ENCODE measurements around the gene STXBP5L. TPM values are rescaled to one million over a fixed set of nuclear protein-coding genes. Genes with fewer than 3 reads are reported as not detected.

Gene STXBP5L
- total RNA-seq, 1 donor from 2014 or later: 2.1 TPM

DNA sequence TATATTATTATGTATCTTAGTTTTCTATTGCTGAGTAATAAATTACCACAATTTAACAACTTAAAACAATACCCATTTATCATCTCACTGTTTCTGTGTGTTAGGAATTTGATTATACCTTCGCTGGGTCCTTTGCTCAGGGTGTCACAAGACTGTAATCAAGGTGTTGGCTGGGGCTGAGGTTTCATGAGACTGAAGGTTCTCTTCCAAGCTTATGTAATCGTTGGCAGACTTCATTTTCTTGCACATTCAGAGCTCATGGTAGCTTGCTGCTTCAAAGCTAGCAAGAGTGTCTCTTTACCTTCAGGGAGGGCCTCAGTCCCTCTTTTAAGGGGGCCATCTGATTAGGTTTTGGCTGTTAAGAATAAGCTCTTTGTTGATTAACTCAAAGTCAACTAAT lies 344.7 kb downstream of the STXBP5L start:
- no peak overlapping the region for H3K4me3 ChIP-seq (ENCODE audit: insufficient read depth, low read depth, low read length)
- H3K9me3 Mint-ChIP-seq (ENCODE audit: unreplicated experiment): peaks cover 3% of the 10 kb centered on the region
- no peaks in the 10 kb centered on the region for H3K9me3 ChIP-seq (ENCODE audit: insufficient read depth, low read depth, low read length)
- H3K4me2 ChIP-seq (ENCODE audit: low read length): no peak overlapping the region
- H3K27me3 Mint-ChIP-seq (ENCODE audit: low read depth, unreplicated experiment): no peaks in the 10 kb centered on the region
- H4K20me1 ChIP-seq (ENCODE audit: insufficient read depth, low read length): no peaks in the 10 kb centered on the region
- H3K27me3 ChIP-seq (ENCODE audit: insufficient read depth, low read length): no peaks in the 10 kb centered on the region
- no peak overlapping the region for H3K27ac ChIP-seq (ENCODE audit: low read depth, low read length)
- no peak overlapping the region for H3K4me3 Mint-ChIP-seq (ENCODE audit: unreplicated experiment)
- no peak overlapping the region for H3K9ac ChIP-seq (ENCODE audit: low read length)
- DNase-seq (ENCODE audit: low read depth) (no peak), FAIRE-seq (no peak)
- no peak overlapping the region for H2AFZ ChIP-seq (ENCODE audit: low read depth, low read length)
- H3K36me3 Mint-ChIP-seq (ENCODE audit: low read depth, unreplicated experiment): no peaks in the 10 kb centered on the region
- TF ChIP-seq, protein P1, sequence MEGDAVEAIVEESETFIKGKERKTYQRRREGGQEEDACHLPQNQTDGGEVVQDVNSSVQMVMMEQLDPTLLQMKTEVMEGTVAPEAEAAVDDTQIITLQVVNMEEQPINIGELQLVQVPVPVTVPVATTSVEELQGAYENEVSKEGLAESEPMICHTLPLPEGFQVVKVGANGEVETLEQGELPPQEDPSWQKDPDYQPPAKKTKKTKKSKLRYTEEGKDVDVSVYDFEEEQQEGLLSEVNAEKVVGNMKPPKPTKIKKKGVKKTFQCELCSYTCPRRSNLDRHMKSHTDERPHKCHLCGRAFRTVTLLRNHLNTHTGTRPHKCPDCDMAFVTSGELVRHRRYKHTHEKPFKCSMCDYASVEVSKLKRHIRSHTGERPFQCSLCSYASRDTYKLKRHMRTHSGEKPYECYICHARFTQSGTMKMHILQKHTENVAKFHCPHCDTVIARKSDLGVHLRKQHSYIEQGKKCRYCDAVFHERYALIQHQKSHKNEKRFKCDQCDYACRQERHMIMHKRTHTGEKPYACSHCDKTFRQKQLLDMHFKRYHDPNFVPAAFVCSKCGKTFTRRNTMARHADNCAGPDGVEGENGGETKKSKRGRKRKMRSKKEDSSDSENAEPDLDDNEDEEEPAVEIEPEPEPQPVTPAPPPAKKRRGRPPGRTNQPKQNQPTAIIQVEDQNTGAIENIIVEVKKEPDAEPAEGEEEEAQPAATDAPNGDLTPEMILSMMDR (IDR thresholded peaks at IDR 0.05; ENCODE audit: insufficient read depth, low read depth, low read length): no peak
- TF ChIP-seq EZH2 (IDR thresholded peaks at IDR 0.05; ENCODE audit: insufficient read depth, low read length): no peak
- no peak overlapping the region for H3K27ac Mint-ChIP-seq (ENCODE audit: unreplicated experiment)
- H3K4me1 ChIP-seq (ENCODE audit: insufficient read depth, low read length): no peaks in the 10 kb centered on the region
- H3K4me1 Mint-ChIP-seq (ENCODE audit: low read depth, unreplicated experiment): no peaks in the 10 kb centered on the region
- H3K36me3 ChIP-seq (ENCODE audit: insufficient read depth, low read length): no peaks in the 10 kb centered on the region
- no peaks in the 10 kb centered on the region for H3K79me2 ChIP-seq (ENCODE audit: insufficient read depth, low read length)

DNA sequence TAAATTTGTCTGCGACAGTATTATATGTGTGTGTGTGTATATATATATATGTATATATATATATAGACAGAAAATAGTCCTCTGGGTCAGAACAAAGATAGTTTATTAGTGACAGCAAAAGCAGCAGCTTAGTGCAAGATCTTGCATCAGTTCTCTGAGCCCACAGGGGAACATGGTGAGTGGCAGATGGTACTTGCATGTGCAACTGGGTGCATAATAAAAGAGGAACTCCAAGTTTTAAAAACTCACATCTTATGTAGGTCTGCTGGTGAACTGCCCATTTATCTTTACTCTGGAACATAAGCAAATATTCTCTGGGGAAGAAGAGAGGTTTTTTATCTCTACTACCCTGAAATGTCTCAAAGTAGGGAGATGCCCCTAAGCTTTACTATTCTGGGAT lies 361.4 kb downstream of the STXBP5L start:
- Mint-ChIP-seq H3K36me3 (ENCODE audit: low read depth, unreplicated experiment) (no peaks in the 10 kb centered on the region), H3K9me3 (ENCODE audit: unreplicated experiment) (no peaks in the 10 kb centered on the region), H3K27ac (ENCODE audit: unreplicated experiment) (no peak overlapping the region), H3K4me3 (ENCODE audit: unreplicated experiment) (no peak overlapping the region), H3K27me3 (ENCODE audit: low read depth, unreplicated experiment) (no peaks in the 10 kb centered on the region), H3K4me1 (ENCODE audit: low read depth, unreplicated experiment) (no peaks in the 10 kb centered on the region)
- no peaks in the 10 kb centered on the region for H3K36me3 ChIP-seq (ENCODE audit: insufficient read depth, low read length)
- no peaks in the 10 kb centered on the region for H3K9me3 ChIP-seq (ENCODE audit: insufficient read depth, low read depth, low read length)
- DNase-seq (ENCODE audit: low read depth) (no peak), FAIRE-seq (no peak)
- no peak overlapping the region for H2AFZ ChIP-seq (ENCODE audit: low read depth, low read length)
- H3K27ac ChIP-seq (ENCODE audit: low read depth, low read length): no peak overlapping the region
- no peaks in the 10 kb centered on the region for H3K79me2 ChIP-seq (ENCODE audit: insufficient read depth, low read length)
- no peaks in the 10 kb centered on the region for H4K20me1 ChIP-seq (ENCODE audit: insufficient read depth, low read length)
- H3K4me2 ChIP-seq (ENCODE audit: low read length): no peak overlapping the region
- no peak for TF ChIP-seq EZH2 (IDR thresholded peaks at IDR 0.05; ENCODE audit: insufficient read depth, low read length)
- TF ChIP-seq, protein P1 (IDR thresholded peaks at IDR 0.05; ENCODE audit: insufficient read depth, low read depth, low read length): no peak
- H3K27me3 ChIP-seq (ENCODE audit: insufficient read depth, low read length): no peaks in the 10 kb centered on the region
- H3K4me1 ChIP-seq (ENCODE audit: insufficient read depth, low read length): no peaks in the 10 kb centered on the region
- H3K9ac ChIP-seq (ENCODE audit: low read length): no peak overlapping the region
- H3K4me3 ChIP-seq (ENCODE audit: insufficient read depth, low read depth, low read length): no peak overlapping the region

DNA sequence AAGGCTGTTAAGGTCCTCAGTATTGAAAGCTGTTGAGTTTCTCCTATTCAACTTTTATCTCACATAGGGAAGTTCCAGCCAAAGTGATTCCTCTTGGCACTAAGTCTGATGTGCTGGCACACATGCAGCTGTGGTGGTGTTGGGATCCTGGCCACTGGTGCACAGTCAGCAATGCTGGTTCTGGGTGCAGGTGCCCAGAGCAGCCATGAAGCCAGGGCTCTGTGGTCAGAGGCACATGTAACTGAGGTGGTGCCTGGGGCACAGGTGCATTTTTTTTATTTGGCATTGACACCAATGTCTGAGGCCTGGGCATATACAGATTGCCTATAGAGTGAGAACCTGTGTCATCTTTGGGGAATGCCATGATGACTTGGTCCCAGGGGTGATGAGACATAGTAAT lies 366.4 kb downstream of the STXBP5L start:
- H3K27ac Mint-ChIP-seq (ENCODE audit: unreplicated experiment): no peak overlapping the region
- no peak overlapping the region for H3K4me3 Mint-ChIP-seq (ENCODE audit: unreplicated experiment)
- TF ChIP-seq EZH2 (IDR thresholded peaks at IDR 0.05; ENCODE audit: insufficient read depth, low read length): no peak
- TF ChIP-seq, protein P1 (IDR thresholded peaks at IDR 0.05; ENCODE audit: insufficient read depth, low read depth, low read length): no peak
- no peaks in the 10 kb centered on the region for H3K4me1 Mint-ChIP-seq (ENCODE audit: low read depth, unreplicated experiment)
- DNase-seq (ENCODE audit: low read depth): no peak
- H3K9me3 Mint-ChIP-seq (ENCODE audit: unreplicated experiment): no peaks in the 10 kb centered on the region
- Histone ChIP-seq H3K27ac (ENCODE audit: low read depth, low read length) (no peak overlapping the region), H4K20me1 (ENCODE audit: insufficient read depth, low read length) (no peaks in the 10 kb centered on the region), H2AFZ (ENCODE audit: low read depth, low read length) (no peak overlapping the region), H3K9ac (ENCODE audit: low read length) (no peak overlapping the region), H3K27me3 (ENCODE audit: insufficient read depth, low read length) (no peaks in the 10 kb centered on the region), H3K4me2 (ENCODE audit: low read length) (no peak overlapping the region), H3K4me3 (ENCODE audit: insufficient read depth, low read depth, low read length) (no peak overlapping the region), H3K79me2 (ENCODE audit: insufficient read depth, low read length) (no peaks in the 10 kb centered on the region), H3K9me3 (ENCODE audit: insufficient read depth, low read depth, low read length) (no peaks in the 10 kb centered on the region), H3K4me1 (ENCODE audit: insufficient read depth, low read length) (no peaks in the 10 kb centered on the region), H3K36me3 (ENCODE audit: insufficient read depth, low read length) (no peaks in the 10 kb centered on the region)
- no peaks in the 10 kb centered on the region for H3K36me3 Mint-ChIP-seq (ENCODE audit: low read depth, unreplicated experiment)
- no peak for FAIRE-seq
- H3K27me3 Mint-ChIP-seq (ENCODE audit: low read depth, unreplicated experiment): no peaks in the 10 kb centered on the region

All from astrocyte (in vitro differentiated cells and primary cell).